Measurements from ENCODE around the gene TPPP2. TPM values are rescaled to one million over a fixed set of nuclear protein-coding genes. Genes with fewer than 3 reads are reported as not detected.

The TPPP2 gene
- total RNA-seq, 1 donor from 2014 or later, result not detected

GRCh38 chr14:21066882-21067502, 37.0 kb downstream of the TPPP2 start:
- Mint-ChIP-seq H3K36me3 (ENCODE audit: low read depth) (peaks cover 1% of the 10 kb centered on the region), H3K9me3 (no peaks in the 10 kb centered on the region), H3K27me3 (peaks cover 78% of the 10 kb centered on the region), H3K4me1 (peaks cover 29% of the 10 kb centered on the region), H3K4me3 (no peak overlapping the region), H3K27ac (no peak overlapping the region)
- peak; percentile 68 for DNase-seq
- intact Hi-C loops (cut with micrococcal nuclease), result loop anchor here (5.0 kb wide), 1 partner anchor 40 kb away; the partner anchor contains the start of gene NDRG2

- no peak overlapping the region for H3K27ac Mint-ChIP-seq
- H3K27me3 Mint-ChIP-seq, result peaks cover 81% of the 10 kb centered on the region
- peak; percentile 82 for DNase-seq
- peak overlapping the region; percentile 73 for H3K4me3 Mint-ChIP-seq
- intact Hi-C loops (cut with micrococcal nuclease), result loop anchor here (1.0 to 5.0 kb wide), 2 partner anchors 36 to 41 kb away; partner anchors contain the start of gene NDRG2
- H3K4me1 Mint-ChIP-seq, result peaks cover 33% of the 10 kb centered on the region
- no peaks in the 10 kb centered on the region for H3K9me3 Mint-ChIP-seq
- H3K36me3 Mint-ChIP-seq (ENCODE audit: low read depth), result peaks cover 1% of the 10 kb centered on the region
Observed at GRCh38 chr14:21068521-21069387, 38.7 kb downstream of the TPPP2 start.

- peaks cover 1% of the 10 kb centered on the region for H3K36me3 Mint-ChIP-seq (ENCODE audit: low read depth)
- peak overlapping the region; percentile 73 for H3K4me3 Mint-ChIP-seq
- intact Hi-C loops (cut with micrococcal nuclease), result loop anchor here (5.0 kb wide), 1 partner anchor 42 kb away; the partner anchor contains the start of gene NDRG2
- no peaks in the 10 kb centered on the region for H3K9me3 Mint-ChIP-seq
- no peak for DNase-seq
- no peak overlapping the region for H3K27ac Mint-ChIP-seq
- peaks cover 33% of the 10 kb centered on the region for H3K4me1 Mint-ChIP-seq
- peaks cover 81% of the 10 kb centered on the region for H3K27me3 Mint-ChIP-seq
Observed at GRCh38 chr14:21069388-21070082, 39.5 kb downstream of the TPPP2 start.

GRCh38 chr14:21070083-21070609, 40.1 kb downstream of the TPPP2 start, which contains the start of gene ARHGEF40:
TSS of gene ARHGEF40 (plus strand) at chr14:21070304. CDS start at chr14:21070397, 93 bp downstream.
- peaks cover 1% of the 10 kb centered on the region for H3K36me3 Mint-ChIP-seq (ENCODE audit: low read depth)
- H3K4me1 Mint-ChIP-seq, result peaks cover 33% of the 10 kb centered on the region
- H3K9me3 Mint-ChIP-seq, result no peaks in the 10 kb centered on the region
- H3K27me3 Mint-ChIP-seq, result peaks cover 79% of the 10 kb centered on the region
- DNase-seq, result peak; percentile 71
- intact Hi-C loops (cut with micrococcal nuclease), result no loop called here
- H3K4me3 Mint-ChIP-seq, result peak within 1 kb of the TSS; percentile 77
- no peak within 1 kb of the TSS for H3K27ac Mint-ChIP-seq

GRCh38 chr14:21070610-21071224, 40.7 kb downstream of the TPPP2 start:
- Mint-ChIP-seq H3K4me3 (peak overlapping the region; percentile 77), H3K27me3 (peaks cover 74% of the 10 kb centered on the region), H3K27ac (no peak overlapping the region), H3K9me3 (no peaks in the 10 kb centered on the region), H3K4me1 (peaks cover 33% of the 10 kb centered on the region), H3K36me3 (ENCODE audit: low read depth) (peaks cover 1% of the 10 kb centered on the region)
- DNase-seq, result no peak
- intact Hi-C loops (cut with micrococcal nuclease), result loop anchor here (1.0 kb wide), 1 partner anchor 22 kb away; no protein-coding TSS in a partner anchor

- intact Hi-C loops (cut with micrococcal nuclease), result loop anchor here (1.0 kb wide), 1 partner anchor 21 kb away; no protein-coding TSS in a partner anchor
- peak; percentile 80 for DNase-seq
- Mint-ChIP-seq H3K4me1 (peaks cover 33% of the 10 kb centered on the region), H3K27ac (no peak overlapping the region), H3K36me3 (ENCODE audit: low read depth) (peaks cover 1% of the 10 kb centered on the region), H3K4me3 (peak overlapping the region; percentile 77), H3K27me3 (peaks cover 73% of the 10 kb centered on the region), H3K9me3 (no peaks in the 10 kb centered on the region)
Observed at GRCh38 chr14:21071225-21072030, 41.4 kb downstream of the TPPP2 start.

- peaks cover 33% of the 10 kb centered on the region for H3K4me1 Mint-ChIP-seq
- peaks cover 1% of the 10 kb centered on the region for H3K36me3 Mint-ChIP-seq (ENCODE audit: low read depth)
- no peak for DNase-seq
- H3K9me3 Mint-ChIP-seq, result no peaks in the 10 kb centered on the region
- H3K27me3 Mint-ChIP-seq, result peaks cover 69% of the 10 kb centered on the region
- H3K27ac Mint-ChIP-seq, result no peak overlapping the region
- H3K4me3 Mint-ChIP-seq, result peak overlapping the region; percentile 77
- intact Hi-C loops (cut with micrococcal nuclease), result no loop called here
Observed at GRCh38 chr14:21072031-21072473, 42.0 kb downstream of the TPPP2 start.

GRCh38 chr14:21072781-21073339, 42.8 kb downstream of the TPPP2 start:
- H3K27ac Mint-ChIP-seq, result no peak overlapping the region
- intact Hi-C loops (cut with micrococcal nuclease), result no loop called here
- no peaks in the 10 kb centered on the region for H3K9me3 Mint-ChIP-seq
- H3K27me3 Mint-ChIP-seq, result peaks cover 61% of the 10 kb centered on the region
- H3K4me3 Mint-ChIP-seq, result peak overlapping the region; percentile 5
- H3K36me3 Mint-ChIP-seq (ENCODE audit: low read depth), result peaks cover 1% of the 10 kb centered on the region
- no peak for DNase-seq
- peaks cover 33% of the 10 kb centered on the region for H3K4me1 Mint-ChIP-seq

- H3K36me3 Mint-ChIP-seq (ENCODE audit: low read depth), result peaks cover 1% of the 10 kb centered on the region
- H3K4me1 Mint-ChIP-seq, result peaks cover 28% of the 10 kb centered on the region
- DNase-seq, result no peak
- H3K4me3 Mint-ChIP-seq, result no peak overlapping the region
- H3K27ac Mint-ChIP-seq, result no peak overlapping the region
- peaks cover 52% of the 10 kb centered on the region for H3K27me3 Mint-ChIP-seq
- H3K9me3 Mint-ChIP-seq, result no peaks in the 10 kb centered on the region
- intact Hi-C loops (cut with micrococcal nuclease), result no loop called here
Observed at GRCh38 chr14:21073921-21074320, 43.9 kb downstream of the TPPP2 start.

- no peak overlapping the region for H3K27ac Mint-ChIP-seq
- no peak for DNase-seq
- intact Hi-C loops (cut with micrococcal nuclease), result no loop called here
- H3K4me1 Mint-ChIP-seq, result peaks cover 21% of the 10 kb centered on the region
- H3K36me3 Mint-ChIP-seq (ENCODE audit: low read depth), result peaks cover 1% of the 10 kb centered on the region
- H3K4me3 Mint-ChIP-seq, result no peak overlapping the region
- peaks cover 48% of the 10 kb centered on the region for H3K27me3 Mint-ChIP-seq
- H3K9me3 Mint-ChIP-seq, result no peaks in the 10 kb centered on the region
Observed at GRCh38 chr14:21074398-21075272, 44.6 kb downstream of the TPPP2 start.

GRCh38 chr14:21075719-21076437, 45.9 kb downstream of the TPPP2 start:
- Mint-ChIP-seq H3K27ac (no peak overlapping the region), H3K9me3 (no peaks in the 10 kb centered on the region), H3K4me3 (no peak overlapping the region), H3K36me3 (ENCODE audit: low read depth) (peaks cover under 1% of the 10 kb centered on the region), H3K27me3 (peaks cover 40% of the 10 kb centered on the region), H3K4me1 (peaks cover 14% of the 10 kb centered on the region)
- DNase-seq, result no peak
- intact Hi-C loops (cut with micrococcal nuclease), result no loop called here

Data from activated CD4-positive, alpha-beta T cell treated with anti-CD3 and anti-CD28 coated beads, Interleukin-2, amount 10 ng/mL, durations not matched to agents 24 days and 14 days (primary cell).